ENCODE measurements around the gene LHCGR. TPM values are rescaled to one million over a fixed set of nuclear protein-coding genes. Genes with fewer than 3 reads are reported as not detected.

LHCGR gene
- polyA plus RNA-seq, 1 donor from 2014 or later = not detected

DNA sequence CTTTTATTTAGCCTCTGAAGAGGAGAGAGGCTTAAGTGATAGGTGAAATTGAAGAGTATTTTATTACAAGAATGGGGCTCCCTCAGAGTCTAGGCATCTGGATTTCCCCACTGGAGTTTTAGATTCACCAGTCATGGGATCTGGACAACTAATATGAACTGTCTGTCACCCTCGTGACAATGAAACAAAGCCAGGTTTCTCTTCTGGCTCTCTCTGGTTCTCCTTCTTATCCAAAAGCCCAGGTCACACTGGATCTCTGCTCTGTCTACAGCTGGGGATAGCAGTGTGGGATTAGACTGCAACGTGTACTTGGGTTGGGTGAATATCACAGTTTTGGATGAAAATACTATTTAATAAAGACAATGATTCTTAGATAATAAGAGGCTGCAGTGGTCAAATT lies 31.2 kb downstream of the LHCGR start:
- Histone ChIP-seq H2AFZ (ENCODE audit: low read depth, low read length) (no peak overlapping the region), H4K20me1 (ENCODE audit: insufficient read depth) (no peaks in the 10 kb centered on the region)
- TF ChIP-seq RAD21 (conservative IDR thresholded peaks at IDR 0.05) = no peak
- no peak for TF ChIP-seq TAF1 (IDR thresholded peaks at IDR 0.05; ENCODE audit: low read depth)
- TF ChIP-seq, protein P1, sequence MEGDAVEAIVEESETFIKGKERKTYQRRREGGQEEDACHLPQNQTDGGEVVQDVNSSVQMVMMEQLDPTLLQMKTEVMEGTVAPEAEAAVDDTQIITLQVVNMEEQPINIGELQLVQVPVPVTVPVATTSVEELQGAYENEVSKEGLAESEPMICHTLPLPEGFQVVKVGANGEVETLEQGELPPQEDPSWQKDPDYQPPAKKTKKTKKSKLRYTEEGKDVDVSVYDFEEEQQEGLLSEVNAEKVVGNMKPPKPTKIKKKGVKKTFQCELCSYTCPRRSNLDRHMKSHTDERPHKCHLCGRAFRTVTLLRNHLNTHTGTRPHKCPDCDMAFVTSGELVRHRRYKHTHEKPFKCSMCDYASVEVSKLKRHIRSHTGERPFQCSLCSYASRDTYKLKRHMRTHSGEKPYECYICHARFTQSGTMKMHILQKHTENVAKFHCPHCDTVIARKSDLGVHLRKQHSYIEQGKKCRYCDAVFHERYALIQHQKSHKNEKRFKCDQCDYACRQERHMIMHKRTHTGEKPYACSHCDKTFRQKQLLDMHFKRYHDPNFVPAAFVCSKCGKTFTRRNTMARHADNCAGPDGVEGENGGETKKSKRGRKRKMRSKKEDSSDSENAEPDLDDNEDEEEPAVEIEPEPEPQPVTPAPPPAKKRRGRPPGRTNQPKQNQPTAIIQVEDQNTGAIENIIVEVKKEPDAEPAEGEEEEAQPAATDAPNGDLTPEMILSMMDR (IDR thresholded peaks at IDR 0.05; ENCODE audit: poor library complexity, severe bottlenecking) = no peak
- TF ChIP-seq EP300 (conservative IDR thresholded peaks at IDR 0.05; ENCODE audit: poor library complexity, severe bottlenecking) = no peak
- no peak for TF ChIP-seq MXI1 (conservative IDR thresholded peaks at IDR 0.05; ENCODE audit: poor library complexity, severe bottlenecking)
- TF ChIP-seq SMC3 (conservative IDR thresholded peaks at IDR 0.05; ENCODE audit: poor library complexity) = no peak
- no peak for TF ChIP-seq EZH2 (IDR thresholded peaks at IDR 0.05; ENCODE audit: borderline replicate concordance, insufficient read depth, low read length, poor library complexity, severe bottlenecking)
- no peak for TF ChIP-seq POLR2AphosphoS5 (IDR thresholded peaks at IDR 0.05)
- TF ChIP-seq, protein P2, sequence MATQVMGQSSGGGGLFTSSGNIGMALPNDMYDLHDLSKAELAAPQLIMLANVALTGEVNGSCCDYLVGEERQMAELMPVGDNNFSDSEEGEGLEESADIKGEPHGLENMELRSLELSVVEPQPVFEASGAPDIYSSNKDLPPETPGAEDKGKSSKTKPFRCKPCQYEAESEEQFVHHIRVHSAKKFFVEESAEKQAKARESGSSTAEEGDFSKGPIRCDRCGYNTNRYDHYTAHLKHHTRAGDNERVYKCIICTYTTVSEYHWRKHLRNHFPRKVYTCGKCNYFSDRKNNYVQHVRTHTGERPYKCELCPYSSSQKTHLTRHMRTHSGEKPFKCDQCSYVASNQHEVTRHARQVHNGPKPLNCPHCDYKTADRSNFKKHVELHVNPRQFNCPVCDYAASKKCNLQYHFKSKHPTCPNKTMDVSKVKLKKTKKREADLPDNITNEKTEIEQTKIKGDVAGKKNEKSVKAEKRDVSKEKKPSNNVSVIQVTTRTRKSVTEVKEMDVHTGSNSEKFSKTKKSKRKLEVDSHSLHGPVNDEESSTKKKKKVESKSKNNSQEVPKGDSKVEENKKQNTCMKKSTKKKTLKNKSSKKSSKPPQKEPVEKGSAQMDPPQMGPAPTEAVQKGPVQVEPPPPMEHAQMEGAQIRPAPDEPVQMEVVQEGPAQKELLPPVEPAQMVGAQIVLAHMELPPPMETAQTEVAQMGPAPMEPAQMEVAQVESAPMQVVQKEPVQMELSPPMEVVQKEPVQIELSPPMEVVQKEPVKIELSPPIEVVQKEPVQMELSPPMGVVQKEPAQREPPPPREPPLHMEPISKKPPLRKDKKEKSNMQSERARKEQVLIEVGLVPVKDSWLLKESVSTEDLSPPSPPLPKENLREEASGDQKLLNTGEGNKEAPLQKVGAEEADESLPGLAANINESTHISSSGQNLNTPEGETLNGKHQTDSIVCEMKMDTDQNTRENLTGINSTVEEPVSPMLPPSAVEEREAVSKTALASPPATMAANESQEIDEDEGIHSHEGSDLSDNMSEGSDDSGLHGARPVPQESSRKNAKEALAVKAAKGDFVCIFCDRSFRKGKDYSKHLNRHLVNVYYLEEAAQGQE (IDR thresholded peaks at IDR 0.05; ENCODE audit: borderline replicate concordance) = no peak

DNA sequence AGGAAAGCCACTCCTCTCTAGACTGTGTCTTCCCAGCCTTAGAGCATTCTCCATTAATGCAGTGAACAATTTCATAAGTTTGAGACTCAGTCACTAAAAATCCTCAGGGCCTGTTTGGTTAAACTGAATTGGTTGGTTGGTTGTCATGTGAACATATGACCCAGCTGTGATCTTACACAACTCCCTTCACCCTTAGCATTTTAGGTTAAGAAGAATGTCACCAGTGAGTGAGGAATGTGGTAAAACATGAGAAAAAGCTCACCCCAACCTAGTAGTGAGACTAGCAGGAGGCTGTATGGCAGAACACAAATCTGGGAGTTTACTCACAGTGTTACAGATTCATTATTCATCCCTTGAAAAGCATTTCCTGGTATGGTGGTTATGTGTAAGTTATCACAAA lies 32.4 kb downstream of the LHCGR start:
- no peaks in the 10 kb centered on the region for H3F3A ChIP-seq (ENCODE audit: insufficient read depth, low read length, poor library complexity, severe bottlenecking)
- no peaks in the 10 kb centered on the region for H4K20me1 ChIP-seq (ENCODE audit: insufficient read depth)
- no peaks in the 10 kb centered on the region for H3K9me2 ChIP-seq (ENCODE audit: insufficient read depth, low read length)
- TF ChIP-seq, protein P2 (IDR thresholded peaks at IDR 0.05; ENCODE audit: borderline replicate concordance) = no peak
- TF ChIP-seq EP300 (conservative IDR thresholded peaks at IDR 0.05; ENCODE audit: poor library complexity, severe bottlenecking) = no peak
- TF ChIP-seq RAD21 (conservative IDR thresholded peaks at IDR 0.05) = no peak
- no peak for TF ChIP-seq EZH2 (IDR thresholded peaks at IDR 0.05; ENCODE audit: borderline replicate concordance, insufficient read depth, low read length, poor library complexity, severe bottlenecking)
- TF ChIP-seq SMC3 (conservative IDR thresholded peaks at IDR 0.05; ENCODE audit: poor library complexity) = no peak
- no peak for TF ChIP-seq POLR2AphosphoS5 (IDR thresholded peaks at IDR 0.05)
- TF ChIP-seq TAF1 (IDR thresholded peaks at IDR 0.05; ENCODE audit: low read depth) = no peak
- TF ChIP-seq, protein P1 (IDR thresholded peaks at IDR 0.05; ENCODE audit: poor library complexity, severe bottlenecking) = no peak
- TF ChIP-seq MXI1 (conservative IDR thresholded peaks at IDR 0.05; ENCODE audit: poor library complexity, severe bottlenecking) = no peak
- no peak overlapping the region for H3K4me3 ChIP-seq (ENCODE audit: low read length)
- H3K27ac ChIP-seq (ENCODE audit: low read length) = no peak overlapping the region
- no peaks in the 10 kb centered on the region for H3K79me2 ChIP-seq (replicated peaks; ENCODE audit: insufficient read depth, low read length)
- H3K27me3 ChIP-seq (ENCODE audit: insufficient read depth, low read depth, low read length) = no peaks in the 10 kb centered on the region
- H3K9ac ChIP-seq (ENCODE audit: low read length) = no peak overlapping the region
- H2AFZ ChIP-seq (ENCODE audit: low read depth, low read length) = no peak overlapping the region
- no peaks in the 10 kb centered on the region for H3K36me3 ChIP-seq (ENCODE audit: insufficient read depth, low read length)
- H3K9me3 ChIP-seq (ENCODE audit: low read length) = no peaks in the 10 kb centered on the region
- H3K4me2 ChIP-seq (ENCODE audit: low read length) = no peak overlapping the region

More for the DNA sequence above, 31.2 kb downstream of the LHCGR start:
- Histone ChIP-seq H3K27ac (ENCODE audit: low read length) (no peak overlapping the region), H3K36me3 (ENCODE audit: insufficient read depth, low read length) (no peaks in the 10 kb centered on the region), H3F3A (ENCODE audit: insufficient read depth, low read length, poor library complexity, severe bottlenecking) (no peaks in the 10 kb centered on the region), H3K79me2 (replicated peaks; ENCODE audit: insufficient read depth, low read length) (no peaks in the 10 kb centered on the region), H3K27me3 (ENCODE audit: insufficient read depth, low read depth, low read length) (no peaks in the 10 kb centered on the region), H3K9ac (ENCODE audit: low read length) (no peak overlapping the region), H3K4me2 (ENCODE audit: low read length) (no peak overlapping the region), H3K9me2 (ENCODE audit: insufficient read depth, low read length) (no peaks in the 10 kb centered on the region), H3K4me3 (ENCODE audit: low read length) (no peak overlapping the region), H3K9me3 (ENCODE audit: low read length) (no peaks in the 10 kb centered on the region)

All from neural cell (in vitro differentiated cells).